Tibial nerve (tissue), 4 donors: Measurements from ENCODE around the gene ECSIT.

Experiments
- CTCF ChIP-seq, 5 experiments: fragments of 200-600 bp in 3 of 5; fragments of 450-650 bp in 2 of 5; sonication (generic) in 3 of 5; IDR thresholded peaks; one replicate each; pipeline ENCODE4 v1.5.1; 2016 to 2019; ENCODE audit warnings: antibody characterized with exemption in 5 of 5, mild to moderate bottlenecking in 3 of 5, moderate library complexity in 2 of 5
- EP300 ChIP-seq, 2 donors: sonication (generic); formaldehyde crosslinking; IDR thresholded peaks; one replicate each; pipeline ENCODE4 v1.6.1; 2017; ENCODE audit warnings: antibody characterized with exemption in 2 of 2, mild to moderate bottlenecking in 1 of 2
- POLR2A ChIP-seq, 2 donors: fragments of 450-650 bp; IDR thresholded peaks; one replicate each; pipeline ENCODE4 v1.6.1; 2017; ENCODE audit warnings: antibody characterized with exemption in 2 of 2, mild to moderate bottlenecking in 2 of 2, moderate library complexity in 2 of 2

- TF ChIP-seq CTCF (IDR thresholded peaks at IDR 0.05), result no peak
- TF ChIP-seq POLR2A (IDR thresholded peaks at IDR 0.05), result no peak
- TF ChIP-seq EP300 (IDR thresholded peaks at IDR 0.05), result no peak
Measured at GRCh38 chr19:11479090-11479897, 49.6 kb downstream of the ECSIT start.
